ENCODE measurements around the gene RAB44.
"Not testable (repeated sequence)": the region's sequence is repeated elsewhere in the genome, so short reads cannot be mapped to it uniquely, and the experiment has no call there.

RAB44 gene

DNA sequence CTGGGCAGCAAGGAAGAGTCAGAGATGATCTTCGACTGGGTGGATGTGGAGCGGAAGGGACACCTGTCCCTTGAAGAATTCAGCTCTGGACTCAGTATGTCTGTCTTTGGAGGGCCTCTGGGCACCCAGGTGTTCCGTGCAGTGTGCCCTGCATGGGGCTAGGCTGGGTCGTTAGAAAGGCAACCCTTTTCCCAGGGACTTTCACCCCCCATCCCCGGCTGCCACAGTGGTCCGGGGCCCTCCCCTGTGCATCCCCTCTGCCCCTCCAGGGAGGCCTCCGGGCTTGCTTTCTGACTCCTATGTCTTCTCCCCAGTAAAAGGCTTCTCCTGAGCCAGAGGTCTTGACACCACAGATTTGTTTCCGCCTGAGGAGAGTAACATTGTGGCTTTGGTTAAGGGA lies 16.2 kb downstream of the RAB44 start:
- no peak for DNase-seq (ENCODE audit: low read depth, low spot score)

DNA sequence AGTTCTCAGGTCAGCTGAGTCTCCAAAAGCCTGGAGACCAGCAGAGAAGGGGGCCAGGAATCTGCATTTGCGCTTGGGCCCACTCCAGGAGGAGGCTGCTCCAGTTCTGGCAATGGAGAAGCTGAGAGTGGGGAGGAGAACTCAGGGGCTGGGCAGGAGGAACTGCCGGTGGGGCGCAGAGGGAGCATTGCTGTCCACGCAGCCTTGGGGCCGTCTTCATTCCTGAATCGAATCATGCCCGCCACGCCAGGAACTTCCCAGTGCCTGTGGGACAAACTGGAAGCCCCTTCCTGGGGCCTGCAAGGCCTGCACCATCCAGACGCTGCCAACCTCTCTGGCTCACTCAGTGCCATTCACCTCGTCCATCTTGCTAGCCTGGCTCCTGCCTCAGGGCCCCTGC lies 16.9 kb downstream of the RAB44 start:
- DNase-seq (ENCODE audit: low read depth, low spot score): no peak

DNA sequence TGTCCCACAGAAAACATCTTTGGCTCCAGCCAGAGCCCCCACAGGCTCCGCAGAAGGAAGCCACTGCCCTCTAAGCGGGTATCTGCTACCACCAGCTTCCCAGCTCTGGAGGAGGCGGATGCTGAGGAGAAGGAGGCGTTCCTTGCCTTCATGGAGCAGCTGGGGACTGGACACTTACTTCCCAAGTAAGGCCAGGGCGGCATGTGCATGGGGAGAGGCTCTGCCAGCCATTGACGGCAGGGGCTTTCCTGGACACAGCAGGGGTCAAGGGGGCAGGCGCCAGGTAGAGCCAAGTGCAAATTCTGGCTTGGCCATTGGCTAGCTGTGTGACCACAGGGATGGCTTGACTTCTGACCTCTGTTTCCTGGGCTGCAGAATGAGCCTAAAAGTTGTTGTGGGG lies 17.8 kb downstream of the RAB44 start:
- DNase-seq (ENCODE audit: low read depth, low spot score): no peak

- no peak for DNase-seq (ENCODE audit: low read depth, low spot score)
Measured at GRCh38 chr6:36716476-36717093, 19.0 kb downstream of the RAB44 start.

- DNase-seq (ENCODE audit: low read depth, low spot score): no peak
Measured at GRCh38 chr6:36717231-36717825, 19.7 kb downstream of the RAB44 start.

DNA sequence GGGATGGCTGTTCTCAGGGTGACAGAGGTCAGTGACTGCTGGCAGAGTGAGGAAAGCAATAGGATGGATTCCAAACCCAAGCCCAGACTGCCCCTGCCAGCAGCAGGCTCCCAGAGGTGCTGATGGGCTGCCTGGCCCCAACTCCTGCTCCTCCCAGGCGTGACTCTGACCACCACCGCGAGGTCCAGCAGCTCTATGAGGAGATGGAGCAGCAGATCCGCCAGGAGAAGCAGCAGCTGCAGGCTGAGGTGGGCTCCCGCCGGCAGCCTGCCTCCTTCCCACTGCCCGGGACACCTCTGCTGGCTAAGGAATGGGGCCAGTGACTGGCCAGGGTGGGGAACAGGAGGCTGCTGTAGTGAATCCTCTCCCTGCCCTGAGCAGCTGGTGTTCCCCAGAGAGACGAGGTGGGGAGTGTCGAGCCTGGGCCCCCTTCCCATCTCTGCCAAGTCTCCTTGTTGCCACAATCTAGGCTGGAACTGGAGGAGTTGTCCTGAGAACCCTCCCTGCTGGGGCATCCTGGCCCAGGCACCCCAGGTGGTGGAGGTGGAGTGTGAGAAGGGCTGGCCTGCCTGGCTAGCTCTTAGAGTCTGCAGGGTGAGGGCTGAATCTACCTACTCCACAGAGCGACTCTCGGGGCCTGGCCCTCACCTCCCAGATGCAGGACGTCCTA lies 20.4 kb downstream of the RAB44 start:
- DNase-seq (ENCODE audit: low read depth, low spot score): no peak

DNA sequence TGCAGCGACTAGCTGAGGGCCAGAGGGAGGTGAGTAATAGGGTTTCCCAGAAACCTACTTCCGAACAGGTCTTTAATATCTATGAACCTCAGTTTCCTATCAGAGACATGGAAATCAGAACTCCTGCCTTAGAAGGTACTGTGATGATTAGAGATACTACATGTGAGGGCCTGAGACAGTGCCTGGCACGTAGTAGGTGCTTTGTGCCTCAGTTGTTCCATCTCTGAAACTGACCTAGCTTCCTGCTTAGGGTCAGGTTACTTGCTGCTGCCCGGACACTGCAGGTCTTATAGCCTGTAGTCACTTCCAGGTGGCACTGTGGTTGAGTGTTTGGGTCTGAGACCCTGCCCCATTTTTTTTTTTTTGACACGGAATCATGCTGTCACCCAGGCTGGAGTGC lies 20.9 kb downstream of the RAB44 start:
- DNase-seq (ENCODE audit: low read depth, low spot score): no peak

DNA sequence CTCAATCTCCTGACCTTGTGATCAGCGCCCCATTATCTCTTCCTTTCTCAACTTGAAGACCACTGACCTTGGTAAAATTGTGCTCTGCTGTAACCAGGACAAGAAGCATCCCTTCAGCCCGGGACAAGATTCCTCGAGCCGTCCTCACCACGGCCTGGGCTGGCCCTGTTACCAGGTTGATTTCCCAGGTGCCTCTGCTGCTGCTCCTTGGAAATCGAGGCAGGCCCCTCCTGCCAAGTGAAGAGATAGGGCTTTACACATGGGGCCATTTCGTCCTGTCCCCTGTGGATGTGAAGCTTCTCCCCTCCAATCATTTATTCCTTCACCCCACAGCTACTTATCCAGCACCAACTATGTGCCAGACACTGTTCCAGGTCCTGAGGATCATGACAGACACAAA lies 21.5 kb downstream of the RAB44 start:
- DNase-seq (ENCODE audit: low read depth, low spot score): no peak

GRCh38 chr6:36720251-36721141 lies 22.9 kb downstream of the RAB44 start:
- no peak for DNase-seq (ENCODE audit: low read depth, low spot score)

- DNase-seq (ENCODE audit: low read depth, low spot score): no peak
Measured at GRCh38 chr6:36721369-36722140, 23.9 kb downstream of the RAB44 start.

DNA sequence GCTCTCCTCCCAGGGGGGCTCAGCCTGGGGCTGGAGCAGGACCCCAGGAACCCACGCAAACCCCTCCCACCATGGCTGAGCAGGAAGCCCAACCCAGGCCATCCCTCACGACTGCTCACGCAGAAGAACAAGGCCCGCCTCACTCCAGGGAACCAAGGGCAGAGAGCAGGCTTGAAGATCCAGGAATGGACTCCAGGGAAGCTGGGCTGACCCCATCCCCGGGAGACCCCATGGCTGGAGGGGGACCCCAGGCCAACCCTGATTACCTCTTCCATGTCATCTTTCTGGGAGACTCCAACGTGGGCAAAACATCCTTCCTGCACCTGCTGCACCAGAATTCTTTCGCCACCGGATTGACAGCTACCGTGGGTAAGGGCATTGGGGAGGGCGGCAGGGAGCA lies 24.7 kb downstream of the RAB44 start:
- DNase-seq (ENCODE audit: low read depth, low spot score): no peak

GRCh38 chr6:36722879-36723278 lies 25.3 kb downstream of the RAB44 start:
- no peak for DNase-seq (ENCODE audit: low read depth, low spot score)

- DNase-seq (ENCODE audit: low read depth, low spot score): not testable (repeated sequence)
Measured at GRCh38 chr6:36723992-36724391, 26.4 kb downstream of the RAB44 start.

- no peak for DNase-seq (ENCODE audit: low read depth, low spot score)
Measured at GRCh38 chr6:36724514-36725390, 27.1 kb downstream of the RAB44 start.

DNA sequence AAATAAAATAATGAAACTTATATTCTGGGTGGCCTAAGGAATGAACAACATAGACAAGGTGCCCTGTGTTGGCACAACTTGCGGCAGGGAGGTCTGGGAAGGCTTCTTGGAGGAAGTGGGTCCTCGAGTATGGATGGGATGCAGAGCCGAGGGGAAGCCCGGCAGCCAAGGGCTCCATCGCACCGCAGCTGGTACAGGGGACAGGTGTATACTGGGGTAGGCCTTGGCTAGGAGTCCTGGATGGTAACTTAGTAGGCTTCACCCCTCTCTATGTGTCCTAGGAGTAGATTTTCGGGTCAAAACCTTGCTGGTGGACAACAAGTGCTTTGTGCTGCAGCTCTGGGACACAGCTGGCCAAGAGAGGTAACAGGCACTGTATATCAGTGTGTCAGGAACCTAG lies 28.0 kb downstream of the RAB44 start:
- DNase-seq (ENCODE audit: low read depth, low spot score): no peak

- no peak for DNase-seq (ENCODE audit: low read depth, low spot score)
Measured at GRCh38 chr6:36727505-36728021, 29.9 kb downstream of the RAB44 start.

DNA sequence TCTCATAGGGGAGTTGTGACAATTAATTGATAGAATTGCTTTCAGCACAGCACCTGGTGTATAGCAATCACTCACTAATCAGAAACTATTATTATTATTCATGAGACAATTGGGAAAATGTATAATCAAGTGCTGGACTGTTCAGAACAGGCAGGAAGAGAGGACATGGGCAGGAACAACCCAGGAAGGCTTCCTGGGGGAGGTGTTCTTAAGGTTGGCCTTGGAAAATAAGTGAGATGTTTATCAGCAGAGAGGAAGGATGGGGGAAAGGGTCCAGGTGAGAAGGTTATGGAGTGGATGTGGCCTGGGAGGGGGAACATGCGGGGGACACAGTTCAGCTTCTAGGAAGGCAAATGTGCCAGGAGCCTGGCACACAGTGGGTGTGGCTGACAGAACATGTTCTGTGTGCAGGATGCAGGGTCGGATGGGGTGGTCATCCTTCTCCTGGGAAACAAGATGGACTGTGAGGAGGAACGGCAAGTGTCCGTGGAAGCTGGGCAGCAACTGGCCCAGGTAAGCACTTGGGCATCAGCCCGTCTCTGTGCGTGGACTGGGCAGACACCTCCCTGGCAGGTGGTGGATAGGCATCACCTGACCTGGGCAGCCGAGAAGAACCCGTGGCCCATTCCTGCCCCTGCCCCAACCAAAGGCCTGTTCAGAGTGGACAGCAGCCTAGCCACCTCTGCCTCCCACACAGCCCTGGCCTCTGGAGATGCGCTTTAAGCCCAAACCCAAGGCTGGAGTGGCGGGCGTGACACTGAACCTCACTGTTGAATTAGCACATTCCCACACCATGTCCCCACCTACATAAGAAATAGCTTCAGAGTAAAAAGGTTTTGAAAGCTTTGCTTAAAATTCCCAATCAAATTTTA lies 30.9 kb downstream of the RAB44 start:
- DNase-seq (ENCODE audit: low read depth, low spot score): no peak

DNA sequence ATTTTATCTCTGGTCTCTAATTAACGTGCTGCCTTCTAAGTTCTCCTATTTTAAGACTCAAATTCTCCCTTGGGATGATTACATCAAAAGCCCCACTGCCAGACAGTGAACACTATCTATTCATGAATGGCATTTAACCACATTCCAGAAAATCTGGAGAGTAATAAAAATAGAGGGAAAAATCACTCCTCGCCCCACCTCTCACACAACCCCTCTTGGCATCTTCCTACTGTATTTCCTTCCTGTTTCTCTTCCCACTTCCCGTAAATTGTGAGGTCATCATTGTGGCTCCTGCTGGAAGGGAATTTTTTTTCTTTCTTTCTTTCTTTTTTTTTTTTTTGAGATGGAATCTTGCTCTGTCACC lies 31.5 kb downstream of the RAB44 start:
- no peak for DNase-seq (ENCODE audit: low read depth, low spot score)
